GM10266 (cell line): ENCODE measurements around the gene NUMB.

Source experiments
- DNase-seq: peaks from one replicate; pipeline ENCODE4 v3.0.0; 2012; ENCODE audit errors: extremely low spot score
- TF ChIP-seq, protein P1 (sequence below): IDR thresholded peaks from 2 replicates; pipeline ENCODE4 v1.5.1; 2012; ENCODE audit warnings: mild to moderate bottlenecking, low read depth; ENCODE audit not compliant: control insufficient read depth, insufficient read depth; ENCODE audit errors: missing control alignments

NUMB gene

GRCh38 chr14:73230051-73230450, 228.3 kb downstream of the NUMB start:
- TF ChIP-seq, protein P1, sequence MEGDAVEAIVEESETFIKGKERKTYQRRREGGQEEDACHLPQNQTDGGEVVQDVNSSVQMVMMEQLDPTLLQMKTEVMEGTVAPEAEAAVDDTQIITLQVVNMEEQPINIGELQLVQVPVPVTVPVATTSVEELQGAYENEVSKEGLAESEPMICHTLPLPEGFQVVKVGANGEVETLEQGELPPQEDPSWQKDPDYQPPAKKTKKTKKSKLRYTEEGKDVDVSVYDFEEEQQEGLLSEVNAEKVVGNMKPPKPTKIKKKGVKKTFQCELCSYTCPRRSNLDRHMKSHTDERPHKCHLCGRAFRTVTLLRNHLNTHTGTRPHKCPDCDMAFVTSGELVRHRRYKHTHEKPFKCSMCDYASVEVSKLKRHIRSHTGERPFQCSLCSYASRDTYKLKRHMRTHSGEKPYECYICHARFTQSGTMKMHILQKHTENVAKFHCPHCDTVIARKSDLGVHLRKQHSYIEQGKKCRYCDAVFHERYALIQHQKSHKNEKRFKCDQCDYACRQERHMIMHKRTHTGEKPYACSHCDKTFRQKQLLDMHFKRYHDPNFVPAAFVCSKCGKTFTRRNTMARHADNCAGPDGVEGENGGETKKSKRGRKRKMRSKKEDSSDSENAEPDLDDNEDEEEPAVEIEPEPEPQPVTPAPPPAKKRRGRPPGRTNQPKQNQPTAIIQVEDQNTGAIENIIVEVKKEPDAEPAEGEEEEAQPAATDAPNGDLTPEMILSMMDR: no peak
- no peak for DNase-seq

DNA sequence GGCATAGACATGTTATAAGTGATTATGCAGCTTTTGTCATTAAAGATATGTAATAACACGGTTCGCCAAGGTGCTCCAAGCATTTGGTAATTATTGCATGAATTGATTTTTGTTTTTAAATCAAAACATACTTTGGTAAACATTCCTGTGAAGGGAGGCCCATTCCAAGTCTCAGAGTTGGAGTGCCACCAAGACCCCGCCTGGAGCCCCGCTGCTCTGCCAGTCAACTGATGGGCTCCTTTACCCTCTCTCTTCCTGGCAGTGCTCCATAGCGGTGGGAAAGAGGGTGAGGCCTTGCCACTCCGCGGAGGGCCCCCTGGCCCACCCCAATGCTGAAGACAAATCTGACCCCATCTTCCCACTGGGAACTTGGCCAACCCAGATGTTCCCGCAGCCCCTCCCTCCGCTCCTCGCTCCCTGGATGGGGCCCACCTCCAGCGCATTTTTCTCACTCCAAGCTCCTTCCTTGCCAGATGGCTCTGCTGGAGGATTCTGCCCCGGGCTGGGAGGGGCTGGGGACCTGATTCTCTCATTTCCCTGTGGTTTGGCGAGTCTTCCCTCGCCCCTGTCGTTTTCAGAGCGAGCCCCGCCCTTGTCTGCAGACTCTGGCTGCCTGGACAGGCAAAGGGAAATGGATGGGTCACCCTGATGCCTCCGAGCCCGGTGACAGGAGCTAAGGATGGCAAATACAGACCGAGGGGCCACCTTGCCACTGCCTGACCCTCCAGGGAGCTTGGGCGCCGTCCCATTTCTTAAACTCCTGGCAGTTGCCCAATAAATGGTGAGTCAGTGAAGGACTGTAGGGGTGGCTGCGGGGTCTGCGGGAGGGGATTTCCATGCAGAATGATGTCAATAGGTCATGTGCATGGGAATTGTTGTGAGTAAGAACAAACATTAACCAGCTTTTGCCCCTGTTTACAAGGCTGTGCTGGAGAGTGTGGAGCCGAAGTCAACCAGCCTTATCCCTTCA, 230.2 kb downstream of the NUMB start:
- TF ChIP-seq, protein P1: no peak
- DNase-seq: no peak

GRCh38 chr14:73225496-73225895, 232.8 kb downstream of the NUMB start:
- no peak for DNase-seq
- TF ChIP-seq, protein P1: no peak
